ENCODE measurements around the gene NAPA.

Gene NAPA

DNA sequence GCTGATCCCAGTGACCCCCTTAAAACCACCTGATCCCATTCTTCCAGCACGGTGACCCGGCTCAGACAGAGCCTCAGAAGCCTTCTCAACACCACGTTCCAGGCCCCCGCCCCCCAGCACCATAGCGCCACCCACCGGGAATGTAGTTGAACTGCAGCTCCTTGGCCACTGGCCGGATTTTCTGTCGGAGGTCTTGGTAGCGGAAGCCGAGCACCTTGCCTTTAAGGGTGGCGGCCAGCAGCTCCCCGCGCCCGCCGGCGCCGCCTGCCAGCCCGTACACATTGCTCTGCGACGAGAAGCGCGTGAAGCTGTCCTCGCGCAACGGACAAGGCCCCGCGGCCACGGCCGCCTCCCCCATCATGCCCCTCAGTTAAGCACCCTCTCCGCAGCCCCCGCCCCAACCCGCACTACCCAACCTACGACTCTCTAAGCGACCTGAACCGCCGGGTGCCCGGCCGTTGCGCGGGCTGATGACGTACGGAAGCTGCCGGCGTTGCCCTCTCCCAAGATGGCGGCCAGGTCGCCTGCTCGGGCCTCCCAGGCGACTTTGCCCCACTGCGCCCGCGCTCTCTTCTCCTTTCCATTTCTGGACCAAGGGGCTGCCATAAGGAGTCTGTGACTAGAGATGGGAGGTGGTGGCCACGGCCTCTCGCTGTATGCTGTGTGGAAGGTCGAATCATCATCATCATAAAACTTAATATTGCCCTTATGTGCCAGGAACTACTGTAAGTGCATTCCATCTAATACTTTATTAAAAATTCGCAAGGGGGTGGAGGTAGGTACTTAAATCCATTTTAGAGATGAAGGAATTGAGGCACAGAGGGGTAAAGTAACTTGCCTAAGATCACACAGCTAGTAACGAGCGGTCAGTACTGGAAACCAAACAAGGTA, 30.8 kb downstream of the NAPA start, which contains the start of gene KPTN:
Gene KPTN (minus strand): TSS at position 420 of the 891 bp plus-strand sequence. CDS start 59 bp downstream, at position 361.
- DNase-seq = peak; percentile 73

DNA sequence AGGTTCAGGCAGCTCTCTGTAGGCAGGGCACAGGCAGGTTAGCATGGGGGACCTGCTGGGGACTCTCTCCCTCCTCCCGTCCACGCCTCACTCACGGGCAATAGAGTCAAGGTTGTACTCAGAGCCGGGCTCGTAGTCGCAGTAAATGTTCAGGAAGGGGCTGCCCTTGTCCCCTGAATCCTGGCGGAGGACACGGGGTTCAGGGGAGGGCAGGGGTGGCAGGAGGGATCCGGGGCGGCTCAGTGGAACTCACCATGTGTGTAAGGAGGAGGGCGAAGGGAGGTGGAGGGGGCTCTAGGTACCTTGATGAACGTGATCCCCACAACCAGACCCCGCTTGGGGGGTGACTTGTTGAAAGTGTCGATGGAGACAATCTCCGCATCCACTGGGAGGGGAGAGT, 31.7 kb downstream of the NAPA start:
- DNase-seq = no peak

DNA sequence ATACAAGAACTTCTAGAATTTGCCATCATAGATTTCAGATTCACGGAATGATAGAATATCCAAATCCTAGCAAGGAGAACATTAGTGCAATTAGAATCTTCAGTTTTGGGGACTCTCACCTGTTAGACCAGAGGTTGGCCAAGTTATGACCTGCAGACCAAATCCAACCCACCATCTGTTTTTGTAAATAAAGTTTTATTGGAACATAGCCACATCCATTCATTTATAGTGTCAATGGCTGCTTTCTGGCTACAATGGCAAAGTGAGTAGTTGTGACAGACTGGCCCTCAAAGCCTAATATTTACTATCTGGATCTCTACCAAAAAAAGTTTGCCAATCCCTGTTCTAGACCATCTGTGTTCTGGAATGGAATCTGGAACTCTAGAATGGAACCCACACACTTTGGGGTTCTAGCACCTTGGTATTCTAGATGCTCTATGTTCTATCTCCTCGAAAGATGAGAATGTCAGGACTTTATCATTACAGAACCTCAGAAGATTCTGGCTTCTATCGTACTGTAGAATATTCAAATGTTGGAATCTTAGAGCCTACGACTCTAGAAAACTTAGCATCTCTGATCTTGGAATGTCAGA, 33.3 kb downstream of the NAPA start:
- no peak for DNase-seq

DNA sequence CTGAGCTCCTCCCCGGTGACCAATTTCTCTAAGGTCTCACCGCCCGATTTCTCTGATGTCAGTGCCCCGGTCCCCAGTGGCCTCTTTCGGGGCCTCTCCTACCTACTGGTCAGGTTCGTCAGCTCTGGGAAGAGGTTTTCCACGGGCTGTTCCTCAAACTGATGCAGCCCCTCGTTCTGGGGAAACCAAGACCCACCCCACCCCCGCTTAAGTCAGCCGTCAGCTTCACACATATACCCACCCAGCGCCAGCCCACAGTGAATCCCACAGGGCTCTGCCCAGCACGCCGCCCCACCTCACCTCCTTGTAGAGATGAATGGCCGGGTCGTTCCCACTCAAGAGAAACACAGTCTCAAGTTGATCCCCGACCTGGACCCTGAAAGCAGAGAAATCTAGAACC, 34.2 kb downstream of the NAPA start:
- DNase-seq = no peak

DNA sequence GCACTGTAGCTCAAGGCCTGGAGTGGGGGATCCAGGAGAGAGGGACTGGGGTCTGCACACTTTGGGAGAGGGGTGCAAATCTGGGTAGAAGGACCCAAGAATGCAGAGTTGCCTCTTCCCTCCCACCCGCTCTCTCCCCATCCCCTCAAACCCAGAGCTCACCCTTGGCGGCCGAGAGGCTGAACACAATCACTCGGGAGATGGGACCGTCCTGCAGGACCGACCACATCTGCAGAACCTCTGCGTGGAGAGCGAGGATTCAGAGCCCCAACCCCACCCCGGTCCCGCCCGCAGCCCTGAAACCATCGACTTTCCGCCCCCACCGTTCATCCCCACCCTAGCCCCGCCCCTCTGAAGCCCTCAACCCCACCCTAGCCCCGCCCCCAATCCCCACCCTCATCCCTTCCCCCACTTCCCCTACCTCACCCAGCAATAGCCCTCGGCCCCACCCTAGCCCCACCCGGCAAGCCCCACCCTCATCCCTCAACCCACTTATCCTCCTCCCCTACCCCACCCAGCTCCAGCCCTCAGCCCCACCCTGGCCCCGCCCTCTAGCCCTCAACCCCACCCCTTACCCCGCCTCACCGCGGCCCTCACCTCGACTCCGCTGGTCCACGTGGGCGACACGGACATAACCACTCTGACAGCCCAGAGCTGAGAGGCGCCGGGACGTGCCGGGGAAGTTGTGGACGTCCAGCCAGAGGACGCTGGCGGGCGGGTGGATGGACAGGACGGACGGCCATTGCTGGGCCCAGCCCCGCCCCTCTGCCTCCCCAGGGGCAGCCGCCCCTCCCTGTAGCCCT, 35.0 kb downstream of the NAPA start:
- no peak for DNase-seq

DNA sequence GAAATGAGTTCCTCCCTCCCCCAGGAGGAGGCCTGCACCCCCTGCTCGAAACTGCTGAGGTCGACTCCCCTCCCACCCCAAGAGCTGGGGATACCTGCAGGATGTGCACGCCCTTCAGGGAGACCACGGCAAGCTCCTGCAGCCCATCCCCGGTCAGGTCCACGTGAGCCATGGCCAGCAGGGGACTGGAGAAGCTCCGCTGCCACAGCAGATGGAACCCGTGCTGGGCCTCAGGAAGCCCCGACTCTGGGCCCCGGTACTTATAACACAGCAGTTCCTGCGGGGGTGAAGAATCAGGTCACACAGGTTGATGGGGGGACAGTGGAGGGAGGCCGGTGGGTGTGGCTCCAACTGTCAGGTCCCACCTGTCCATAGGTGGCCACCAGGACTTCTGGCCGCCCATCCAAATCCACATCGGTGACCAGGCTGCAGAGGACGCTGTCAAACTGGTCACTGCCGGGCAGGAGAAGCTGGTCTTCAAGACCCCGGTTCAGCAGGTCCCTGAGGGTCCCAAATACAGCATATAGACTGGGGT, 38.4 kb downstream of the NAPA start:
- no peak for DNase-seq

DNA sequence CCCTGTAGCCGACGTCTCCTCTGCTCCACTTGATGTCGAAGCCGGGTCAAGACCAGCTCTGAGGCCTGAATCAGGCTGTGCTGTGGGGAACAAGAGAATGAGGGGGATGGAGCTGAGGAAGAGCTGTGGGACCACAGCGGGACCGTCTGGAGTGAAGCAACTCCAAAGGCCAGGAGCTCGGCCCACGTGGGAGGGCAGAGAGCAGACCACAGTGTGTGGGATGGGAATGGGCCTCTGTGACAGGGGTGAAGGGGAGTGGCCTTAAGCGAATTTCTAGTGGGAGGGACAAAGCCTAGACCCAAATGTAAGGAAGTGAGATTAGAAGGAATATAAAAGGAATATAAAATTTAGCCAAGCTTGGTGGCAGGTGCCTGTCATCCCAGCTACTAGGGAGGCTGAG, 39.4 kb downstream of the NAPA start:
- DNase-seq = no peak

DNA sequence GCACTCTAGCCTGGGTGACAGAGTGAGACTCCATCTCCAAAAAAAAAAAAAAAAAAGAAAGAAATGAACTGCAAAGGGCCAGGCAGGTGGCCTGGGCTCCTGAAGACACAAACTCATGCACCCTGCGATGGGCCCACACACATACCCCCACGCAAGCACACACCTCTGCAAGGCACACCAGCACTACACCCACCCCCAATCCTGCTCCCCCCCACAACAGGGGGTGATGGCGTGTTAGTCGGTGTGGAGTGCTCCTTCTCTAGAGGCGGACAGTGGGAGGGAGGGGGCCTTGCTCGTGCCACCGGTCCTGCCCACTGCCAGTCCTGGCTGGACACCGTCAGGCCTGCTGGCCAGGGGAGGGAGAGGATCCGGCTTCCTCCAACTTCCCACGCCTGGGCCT, 41.5 kb downstream of the NAPA start:
- no peak for DNase-seq

DNA sequence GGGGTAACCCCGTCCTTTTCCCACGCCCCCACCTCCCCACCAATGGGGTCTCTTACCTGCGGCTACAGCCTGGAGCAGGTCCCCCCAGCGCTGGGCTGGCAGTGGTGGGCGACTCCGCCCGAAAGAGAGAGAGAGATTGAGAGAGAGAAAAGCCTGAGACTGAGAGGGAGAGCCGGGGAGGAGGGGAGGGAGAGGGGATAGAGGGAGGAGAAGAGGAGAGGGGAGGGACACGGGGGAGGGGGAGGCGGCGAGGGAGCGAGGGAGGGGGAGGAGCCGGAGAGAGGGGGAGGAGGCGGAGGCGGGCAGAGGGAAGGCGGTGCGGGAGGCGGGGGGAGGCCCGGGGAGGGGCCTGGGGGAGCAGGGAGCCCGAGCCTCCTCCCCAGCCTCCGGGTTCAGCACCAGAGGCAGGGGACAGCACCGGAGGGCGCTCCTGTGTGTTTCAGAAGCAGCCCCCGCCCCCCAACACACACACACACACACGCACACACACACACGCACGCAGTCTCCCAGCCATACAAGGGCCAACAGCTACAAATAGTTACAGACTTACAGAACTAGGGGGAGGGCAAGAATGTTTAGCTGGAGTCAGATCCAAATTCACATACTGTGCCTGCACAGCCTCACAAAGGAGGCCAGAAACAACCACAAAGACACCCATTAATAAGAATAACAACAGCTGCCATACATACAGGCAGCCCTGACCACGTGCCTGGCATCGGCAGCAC, 43.0 kb downstream of the NAPA start, which contains the start of gene SLC8A2:
Gene SLC8A2 (minus strand): TSS at position 161 of the 725 bp plus-strand sequence. CDS start 5,490 bp downstream, outside the sequence.
- no peak for DNase-seq

DNA sequence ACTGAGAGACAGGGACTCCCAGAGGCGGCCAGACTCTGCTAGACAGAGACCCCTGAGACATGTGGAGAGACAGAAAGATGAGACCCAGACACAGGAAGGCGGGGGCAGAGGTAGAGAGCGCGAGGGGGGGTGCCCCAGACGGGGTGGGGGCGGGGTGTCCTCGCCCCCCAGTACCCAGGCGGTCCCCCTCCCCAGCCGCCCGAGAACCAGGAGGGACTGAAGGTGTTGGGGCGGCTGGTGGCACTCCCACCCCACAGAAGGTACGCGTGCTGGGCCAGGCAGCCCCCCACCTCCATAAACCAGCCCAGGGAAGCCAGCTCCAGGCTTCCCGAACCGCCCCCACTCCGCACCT, 43.5 kb downstream of the NAPA start:
- no peak for DNase-seq

DNA sequence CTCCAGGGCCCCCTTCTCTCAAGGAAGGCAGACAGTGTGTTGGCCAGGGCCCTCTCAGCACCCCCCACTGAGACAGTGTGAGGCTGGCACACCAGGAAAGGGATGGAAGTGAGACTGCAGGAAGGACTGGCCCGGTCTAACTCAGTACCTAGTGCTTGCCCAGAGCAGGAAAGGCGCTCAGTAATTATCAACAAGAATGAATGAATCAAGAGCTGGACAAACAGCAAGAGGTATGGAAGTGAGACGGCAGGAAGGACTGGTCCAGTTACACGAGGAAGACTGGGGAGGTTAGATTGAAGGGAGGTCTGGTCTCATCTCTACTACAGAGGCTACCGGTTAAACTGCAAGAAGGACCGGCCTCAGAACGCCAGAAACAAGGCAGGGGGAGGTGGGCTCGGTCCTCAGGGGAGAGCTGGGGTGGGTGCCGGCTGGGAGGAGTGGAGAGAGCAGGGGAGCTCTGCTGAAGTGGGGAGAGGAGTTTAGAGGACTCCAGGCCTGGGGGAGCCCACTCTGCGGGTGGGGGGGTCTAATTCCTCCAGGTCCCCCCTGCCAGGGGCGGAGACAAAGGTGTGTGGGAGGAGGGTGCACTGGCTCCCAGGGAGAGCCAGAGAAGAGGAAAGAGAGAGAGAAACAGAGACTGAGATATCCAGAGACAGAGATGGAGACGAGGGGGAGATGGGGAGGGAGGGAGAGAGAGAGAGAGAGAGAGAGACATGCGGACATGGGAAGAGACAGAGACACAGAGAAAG, 44.2 kb downstream of the NAPA start:
- DNase-seq = no peak

DNA sequence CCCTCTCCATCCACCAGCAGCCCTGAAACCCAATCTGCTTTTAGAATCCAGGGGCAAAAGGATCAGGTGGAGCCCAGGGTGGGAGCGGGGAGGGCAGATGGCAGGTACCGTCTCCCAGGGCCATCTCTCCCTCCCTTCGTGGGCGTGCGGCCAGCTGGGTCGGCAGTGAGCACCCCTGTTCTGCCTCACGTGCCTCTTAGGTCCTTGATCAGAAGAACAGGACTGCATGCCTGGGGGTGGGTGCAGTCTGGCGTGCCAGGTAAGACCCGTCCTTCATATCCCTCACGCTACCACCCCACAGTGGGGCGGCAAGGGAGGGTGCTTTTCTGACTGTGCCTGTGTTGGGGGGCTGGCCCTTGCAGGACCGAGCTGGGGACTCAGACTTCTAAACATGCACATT, 45.1 kb downstream of the NAPA start:
- no peak for DNase-seq

DNA sequence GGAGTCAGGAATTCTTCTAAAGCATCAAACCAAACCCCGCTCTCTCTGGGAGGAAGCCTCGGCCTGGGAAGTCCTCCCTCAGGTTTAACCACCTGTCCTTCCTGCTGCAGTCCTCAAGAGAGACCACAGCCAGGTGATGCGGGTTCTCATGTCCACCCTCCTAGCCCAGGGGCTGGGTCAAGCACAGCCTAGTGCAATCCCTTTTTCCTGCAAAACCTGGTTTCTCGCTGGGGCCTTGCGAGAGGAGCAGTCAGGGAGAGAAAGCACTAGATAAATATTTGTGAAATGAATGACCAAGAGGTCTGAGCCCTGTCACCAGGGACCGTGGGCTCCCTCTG, 45.5 kb downstream of the NAPA start:
- no peak for DNase-seq

DNA sequence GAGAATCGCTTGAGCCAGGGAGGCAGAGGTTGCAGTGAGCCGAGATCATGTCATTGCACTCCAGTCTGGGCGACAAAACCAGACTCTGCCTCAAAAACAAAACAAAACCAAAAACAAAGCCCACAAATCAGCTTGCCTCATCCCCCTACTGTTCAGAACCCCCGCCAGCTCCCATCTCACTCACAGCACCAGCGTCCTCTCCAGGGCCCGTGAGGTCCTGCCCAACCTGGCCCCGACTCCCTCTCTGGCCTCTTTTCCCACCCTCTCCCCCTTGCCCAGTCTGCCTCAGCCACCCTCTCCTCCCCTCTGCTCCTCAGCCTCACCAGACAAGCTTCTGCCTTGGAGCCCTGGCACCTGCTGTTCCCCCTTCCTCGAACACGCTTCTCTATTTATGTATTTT, 46.9 kb downstream of the NAPA start:
- no peak for DNase-seq

DNA sequence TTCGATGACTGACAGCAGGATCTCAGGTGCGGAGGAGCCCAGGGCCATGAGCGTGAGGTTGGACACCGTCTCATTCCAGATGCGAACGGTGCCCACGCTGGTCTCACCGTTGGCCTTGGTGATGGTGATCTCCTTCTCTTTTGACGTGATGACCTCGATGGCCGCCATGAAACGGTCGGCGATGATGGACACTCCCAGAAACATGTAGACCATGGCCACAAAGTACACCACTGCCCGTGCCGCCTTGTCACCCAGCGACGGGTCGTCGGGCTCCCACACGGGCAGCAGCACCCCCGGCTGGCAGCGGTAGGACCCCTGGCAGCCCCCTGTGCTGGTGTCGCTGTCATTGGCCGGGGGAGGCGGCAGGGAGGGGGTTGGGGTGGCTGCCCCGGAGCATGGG, 48.9 kb downstream of the NAPA start:
- no peak for DNase-seq

DNA sequence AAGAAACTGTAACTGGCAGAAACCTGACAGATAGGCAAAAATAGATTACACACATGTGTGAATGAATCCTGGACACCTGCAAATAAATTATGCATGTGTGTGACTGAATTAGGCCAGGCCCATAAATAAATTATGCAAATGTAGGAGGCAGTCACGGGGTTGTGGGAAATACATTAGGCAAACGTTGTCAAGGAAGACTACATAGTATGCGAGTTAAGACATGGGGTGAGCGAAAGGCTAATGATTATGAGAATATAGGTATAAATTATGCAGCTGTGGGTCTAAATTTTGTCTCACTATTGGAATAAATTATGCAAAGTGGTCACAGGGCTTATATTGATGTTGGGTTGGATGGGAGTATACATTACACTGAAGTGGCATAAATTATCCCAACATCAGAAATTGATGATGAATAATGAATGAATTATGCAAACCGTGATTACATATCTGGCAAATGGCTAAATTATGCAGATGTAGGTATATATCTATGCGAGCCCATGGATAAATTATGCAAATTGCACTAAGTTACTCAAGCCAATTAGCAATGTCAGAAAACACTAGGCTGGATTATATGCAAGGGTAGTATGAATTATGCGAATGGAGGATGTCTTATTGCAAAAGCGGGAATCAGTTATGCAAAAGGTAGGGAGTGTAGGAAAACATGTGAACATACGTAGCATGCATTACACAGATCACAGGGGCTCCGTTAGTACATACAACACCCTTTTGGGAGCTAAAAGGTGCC, 50.0 kb downstream of the NAPA start:
- no peak for DNase-seq

DNA sequence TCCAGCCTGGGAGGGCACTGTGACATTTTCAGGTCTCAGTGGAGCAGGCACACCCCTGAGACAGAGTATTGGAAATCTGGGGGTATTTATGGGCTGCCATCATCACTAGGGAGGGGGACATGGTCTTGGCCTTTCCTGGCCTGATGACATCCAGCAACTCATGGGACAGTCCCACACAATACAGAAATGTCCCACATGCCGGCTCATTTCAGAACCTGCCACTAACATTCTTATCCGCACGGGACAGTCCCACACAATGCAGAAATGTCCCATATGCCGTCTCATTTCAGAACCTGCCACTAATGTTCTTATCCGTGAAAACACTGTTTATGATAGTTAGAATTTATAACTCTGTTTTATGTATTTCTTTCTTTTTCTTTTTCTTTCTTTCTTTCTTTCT, 53.0 kb downstream of the NAPA start:
- no peak for DNase-seq

DNA sequence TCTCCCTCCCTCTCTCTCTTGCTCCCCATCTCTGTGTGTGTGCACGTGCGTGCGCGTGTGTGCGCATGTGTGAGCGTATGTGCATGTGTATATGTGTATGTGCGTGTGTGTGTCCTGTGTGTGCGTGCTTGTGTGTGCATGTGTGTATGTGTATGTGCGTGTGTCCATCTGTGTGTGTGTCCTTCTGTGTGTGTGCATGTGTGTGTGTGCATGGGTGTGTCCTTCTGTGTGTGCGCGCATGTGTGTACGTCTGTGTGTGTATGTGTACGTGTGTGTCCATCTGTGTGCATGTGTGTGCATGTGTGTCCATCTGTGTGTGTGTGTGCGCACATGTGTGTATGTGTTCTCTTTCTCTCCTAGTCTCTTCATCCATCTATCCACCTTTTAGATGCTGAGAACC, 55.4 kb downstream of the NAPA start:
- no peak for DNase-seq

DNA sequence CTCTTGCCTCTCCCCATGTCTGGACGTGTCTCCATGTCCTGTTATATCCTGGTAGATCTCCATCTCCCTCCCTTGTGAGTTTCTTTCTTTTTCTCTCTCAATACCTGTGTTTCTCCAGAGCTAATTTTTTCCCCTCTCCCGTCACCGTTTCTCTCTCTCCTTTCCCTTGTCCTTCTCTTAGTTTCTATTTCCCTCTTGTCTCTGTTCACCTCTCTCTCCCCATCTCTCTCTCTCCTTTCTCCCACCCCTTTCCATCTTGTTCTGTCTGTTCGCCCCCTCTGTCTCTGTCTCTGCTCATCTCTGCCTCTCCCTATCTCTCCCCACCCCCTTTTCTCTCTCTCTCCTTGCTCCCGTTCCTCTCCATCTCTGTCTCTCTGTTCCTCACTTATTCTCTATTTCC, 56.2 kb downstream of the NAPA start:
- DNase-seq = no peak

DNA sequence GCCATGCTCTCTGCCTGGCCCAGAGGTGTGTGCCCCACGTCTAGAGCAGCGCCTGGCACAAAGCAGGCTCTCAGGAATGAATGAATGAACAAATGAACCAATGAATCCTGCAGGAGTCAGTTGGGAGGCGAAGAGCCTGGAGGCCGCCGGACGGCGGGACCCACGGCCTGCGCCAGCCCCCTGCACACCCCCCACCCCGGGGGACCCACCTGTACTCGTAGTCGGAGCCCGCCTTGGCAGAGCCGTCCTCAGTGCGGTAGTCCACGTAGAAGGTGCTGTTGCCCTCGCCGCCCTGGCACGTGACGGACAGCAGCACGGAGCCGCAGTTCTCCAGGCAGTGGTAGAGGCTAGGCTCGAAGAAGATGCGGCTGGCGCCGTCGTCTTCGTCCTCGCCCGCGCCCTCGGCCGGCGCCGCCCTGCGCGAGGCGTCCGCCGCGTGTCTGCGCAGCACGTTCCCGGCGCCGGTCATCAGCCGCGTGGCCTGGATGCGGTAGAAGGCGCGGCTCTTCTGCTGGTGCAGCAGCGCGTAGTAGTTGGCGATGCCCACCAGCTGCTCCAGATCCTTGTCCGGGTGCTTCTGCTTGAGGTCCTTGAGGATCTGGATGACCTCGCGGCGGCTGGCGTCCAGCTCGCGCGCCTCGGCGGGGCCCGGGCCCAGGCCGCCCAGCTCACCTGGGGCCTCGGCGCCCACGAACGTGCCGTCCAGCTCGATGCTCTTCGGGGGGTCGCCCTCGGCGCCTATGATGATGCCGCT, 58.0 kb downstream of the NAPA start:
- no peak for DNase-seq

DNA sequence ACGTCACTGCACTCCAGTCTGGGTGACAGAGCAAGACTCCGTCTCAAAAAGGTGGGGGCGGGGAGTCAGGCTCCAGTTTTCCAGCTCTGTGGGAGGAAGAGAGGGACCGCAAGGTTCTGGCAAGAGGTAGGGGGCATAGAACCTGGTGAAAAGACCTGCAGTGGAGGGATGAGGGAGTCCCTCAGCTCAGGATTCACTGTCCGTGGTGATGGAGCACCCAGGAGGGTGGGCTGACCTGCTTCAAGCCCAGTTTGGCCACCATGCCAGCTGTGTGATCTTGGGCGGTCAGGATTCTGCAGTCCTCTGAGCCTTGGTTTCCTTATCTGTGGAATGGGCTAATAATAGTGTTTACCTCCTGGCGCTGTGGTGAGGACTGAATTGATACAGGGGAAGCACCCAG, 64.4 kb downstream of the NAPA start:
- no peak for DNase-seq

Measured in GOT3 (cell line).